ENCODE results near the gene CLHC1. TPM values are rescaled to one million over a fixed set of nuclear protein-coding genes. Genes with fewer than 3 reads are reported as not detected.

CLHC1 gene
- total RNA-seq, 2 experiments from 2014 or later, result 12.4 to 32.1 TPM

DNA sequence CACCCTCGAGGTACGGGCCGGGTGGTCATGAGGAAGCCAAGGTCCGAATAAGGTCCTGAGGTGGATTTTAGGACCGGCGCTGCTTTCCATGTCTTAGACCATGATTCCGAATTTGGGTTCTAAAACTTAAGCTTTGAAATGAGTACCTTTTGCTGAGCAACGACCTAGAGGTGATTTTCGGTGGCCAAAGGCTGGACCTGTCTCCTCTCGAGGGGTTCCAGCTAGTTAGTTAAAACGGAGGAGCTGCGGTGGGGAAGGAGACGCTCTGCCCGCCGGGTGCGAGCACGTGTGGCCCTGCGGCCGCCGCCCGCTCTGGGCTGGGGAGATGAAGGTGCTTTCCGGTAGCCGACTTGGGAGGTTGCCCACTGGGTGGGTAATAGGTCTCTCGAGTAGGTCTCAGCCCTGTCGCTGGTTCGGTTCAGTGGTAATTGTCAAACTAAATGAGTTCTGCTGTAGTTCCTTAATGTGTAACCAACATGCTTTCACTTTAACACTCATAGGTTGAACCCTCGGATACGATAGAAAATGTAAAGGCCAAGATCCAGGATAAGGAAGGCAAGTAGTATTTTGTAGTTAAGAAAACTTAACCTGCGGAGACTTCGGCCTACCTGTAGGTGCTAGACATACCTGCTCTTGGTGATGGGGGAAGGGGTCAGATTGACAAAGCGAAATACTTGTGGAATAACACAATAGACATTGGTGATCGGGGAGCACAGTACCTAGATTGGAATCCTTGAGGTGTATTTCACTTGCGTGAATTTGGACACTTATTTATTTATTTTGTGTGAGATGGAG, 967 bp upstream of the CLHC1 start:
- peaks cover 54% of the 10 kb centered on the region for H3K36me3 ChIP-seq (ENCODE audit: insufficient read depth, low read length)
- ChIA-PET CTCF (ENCODE audit: unreplicated experiment) (interaction anchor here (0.7 to 0.9 kb wide), 2 partner anchors 199 to 286 kb away, joined by 3 read pairs; partner anchors contain the start of gene CFAP36), POLR2A (interaction anchor here (0.5 to 0.8 kb wide), 4 partner anchors 8 to 380 kb away, joined by 3 read pairs; no protein-coding TSS in a partner anchor)
- peak overlapping the region; percentile 87 for H3K4me2 ChIP-seq (ENCODE audit: low read length)
- H3K79me2 ChIP-seq (ENCODE audit: insufficient read depth, low read depth, low read length), result peaks cover 52% of the 10 kb centered on the region
- H4K20me1 ChIP-seq (ENCODE audit: insufficient read depth, low read length), result peaks cover 23% of the 10 kb centered on the region; the same call in 1 of the 2 replicates
- intact Hi-C loops (cut with micrococcal nuclease; ENCODE audit: unreplicated experiment), result no loop called here
- peak overlapping the region; percentile 75; the same call in 1 of the 2 replicates for H2AFZ ChIP-seq (ENCODE audit: low read length)
- peak overlapping the region; percentile 80 for H3K27ac ChIP-seq (ENCODE audit: low read depth, low read length, poor library complexity, severe bottlenecking)
- DNase-seq (ENCODE audit: low spot score), result peak; percentile 60
- peaks cover 30% of the 10 kb centered on the region for H3K4me1 ChIP-seq (ENCODE audit: insufficient read depth, low read length, poor library complexity, severe bottlenecking)
- TF ChIP-seq EZH2phosphoT487 (IDR thresholded peaks at IDR 0.05; ENCODE audit: borderline replicate concordance, low read depth, low read length), result no peak
- TF ChIP-seq, protein P1, sequence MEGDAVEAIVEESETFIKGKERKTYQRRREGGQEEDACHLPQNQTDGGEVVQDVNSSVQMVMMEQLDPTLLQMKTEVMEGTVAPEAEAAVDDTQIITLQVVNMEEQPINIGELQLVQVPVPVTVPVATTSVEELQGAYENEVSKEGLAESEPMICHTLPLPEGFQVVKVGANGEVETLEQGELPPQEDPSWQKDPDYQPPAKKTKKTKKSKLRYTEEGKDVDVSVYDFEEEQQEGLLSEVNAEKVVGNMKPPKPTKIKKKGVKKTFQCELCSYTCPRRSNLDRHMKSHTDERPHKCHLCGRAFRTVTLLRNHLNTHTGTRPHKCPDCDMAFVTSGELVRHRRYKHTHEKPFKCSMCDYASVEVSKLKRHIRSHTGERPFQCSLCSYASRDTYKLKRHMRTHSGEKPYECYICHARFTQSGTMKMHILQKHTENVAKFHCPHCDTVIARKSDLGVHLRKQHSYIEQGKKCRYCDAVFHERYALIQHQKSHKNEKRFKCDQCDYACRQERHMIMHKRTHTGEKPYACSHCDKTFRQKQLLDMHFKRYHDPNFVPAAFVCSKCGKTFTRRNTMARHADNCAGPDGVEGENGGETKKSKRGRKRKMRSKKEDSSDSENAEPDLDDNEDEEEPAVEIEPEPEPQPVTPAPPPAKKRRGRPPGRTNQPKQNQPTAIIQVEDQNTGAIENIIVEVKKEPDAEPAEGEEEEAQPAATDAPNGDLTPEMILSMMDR (conservative IDR thresholded peaks at IDR 0.05; ENCODE audit: low read length), result no peak
- no peaks in the 10 kb centered on the region for H3K9me2 ChIP-seq (ENCODE audit: insufficient read depth, low read length)
- TSS peak; percentile 71 for BruUV-seq (replicated peaks)
- H3K9me3 ChIP-seq (ENCODE audit: low read length), result no peaks in the 10 kb centered on the region
- peak overlapping the region; percentile 94 for H3K4me3 ChIP-seq (ENCODE audit: low read depth, low read length, poor library complexity, severe bottlenecking)

DNA sequence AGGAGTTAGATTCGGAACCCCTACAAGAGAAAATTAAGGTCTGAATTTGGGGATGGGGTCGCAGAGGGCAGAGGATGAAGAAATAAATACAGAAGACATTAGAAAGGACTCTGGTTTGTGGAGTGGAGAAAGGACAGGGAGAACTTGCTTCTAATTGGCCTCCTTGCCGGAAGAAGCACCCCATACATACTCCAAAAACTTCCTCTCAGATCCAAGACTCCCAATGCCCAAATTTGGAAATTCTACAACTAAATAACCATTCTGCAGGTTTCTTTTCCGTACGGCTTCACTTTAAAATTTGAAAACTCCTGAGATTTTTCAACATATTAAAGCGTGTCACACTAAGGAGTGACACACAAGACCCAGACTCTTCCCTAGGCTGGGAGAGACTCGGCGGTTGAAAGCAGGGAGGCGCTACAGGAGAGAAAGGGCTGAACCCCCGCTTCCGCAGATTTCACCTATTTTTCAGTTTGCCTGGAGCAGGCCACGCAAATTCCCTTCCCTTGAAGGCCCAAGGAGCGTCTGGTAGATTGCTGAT, 478 bp downstream of the CLHC1 start:
- TF ChIP-seq, protein P1 (conservative IDR thresholded peaks at IDR 0.05; ENCODE audit: low read length), result no peak
- TF ChIP-seq EZH2phosphoT487 (IDR thresholded peaks at IDR 0.05; ENCODE audit: borderline replicate concordance, low read depth, low read length), result no peak
- CTCF ChIA-PET (ENCODE audit: unreplicated experiment), result no interaction called here
- H3K4me1 ChIP-seq (ENCODE audit: insufficient read depth, low read length, poor library complexity, severe bottlenecking), result peaks cover 35% of the 10 kb centered on the region
- H3K36me3 ChIP-seq (ENCODE audit: insufficient read depth, low read length), result peaks cover 47% of the 10 kb centered on the region
- no peaks in the 10 kb centered on the region for H3K9me2 ChIP-seq (ENCODE audit: insufficient read depth, low read length)
- peak overlapping the region; percentile 86 for H3K4me2 ChIP-seq (ENCODE audit: low read length)
- TSS peak; percentile 70 for BruUV-seq (replicated peaks)
- H2AFZ ChIP-seq (ENCODE audit: low read length), result peak overlapping the region; percentile 75
- DNase-seq (ENCODE audit: low spot score), result no peak
- peak overlapping the region; percentile 80 for H3K27ac ChIP-seq (ENCODE audit: low read depth, low read length, poor library complexity, severe bottlenecking)
- H3K79me2 ChIP-seq (ENCODE audit: insufficient read depth, low read depth, low read length), result peaks cover 63% of the 10 kb centered on the region
- H3K9me3 ChIP-seq (ENCODE audit: low read length), result no peaks in the 10 kb centered on the region
- H4K20me1 ChIP-seq (ENCODE audit: insufficient read depth, low read length), result peaks cover 23% of the 10 kb centered on the region; the same call in 1 of the 2 replicates
- peak overlapping the region; percentile 94 for H3K4me3 ChIP-seq (ENCODE audit: low read depth, low read length, poor library complexity, severe bottlenecking)
- intact Hi-C loops (cut with micrococcal nuclease; ENCODE audit: unreplicated experiment), result no loop called here
- POLR2A ChIA-PET, result interaction anchor here (0.9 kb wide), 1 partner anchor 22 kb away, joined by 3 read pairs; no protein-coding TSS in a partner anchor

Data from OCI-LY7 (cell line).